Measurements from ENCODE around the gene ITGB1. TPM values are rescaled to one million over a fixed set of nuclear protein-coding genes. Genes with fewer than 3 reads are reported as not detected.
A peak's percentile ranks its signal among the peaks of the same experiment; 100 is the strongest.

ITGB1 gene
- total RNA-seq, 1 donor from 2014 or later, result 409 TPM

DNA sequence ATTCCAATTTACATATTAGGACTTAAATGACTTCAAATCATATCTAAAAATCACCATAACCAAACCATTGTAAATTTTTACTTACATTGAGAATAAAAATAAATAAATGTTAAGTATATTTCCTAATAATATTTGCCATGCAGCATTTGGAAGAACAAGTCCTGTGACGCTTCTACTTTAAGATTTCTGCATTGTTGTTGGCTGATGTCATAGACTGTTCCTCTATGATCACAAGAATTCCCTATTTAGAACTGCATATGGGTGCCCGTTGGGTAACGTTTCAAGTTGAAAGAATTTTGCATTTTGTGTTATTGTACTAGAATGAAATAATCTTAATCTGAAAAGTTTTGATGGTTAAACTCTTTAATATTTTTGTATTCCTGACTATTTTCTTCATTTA lies 5.1 kb upstream of the ITGB1 start:
- no peaks in the 10 kb centered on the region for H3K36me3 ChIP-seq
- no peaks in the 10 kb centered on the region for H3K9me3 ChIP-seq
- TF ChIP-seq, protein P1, sequence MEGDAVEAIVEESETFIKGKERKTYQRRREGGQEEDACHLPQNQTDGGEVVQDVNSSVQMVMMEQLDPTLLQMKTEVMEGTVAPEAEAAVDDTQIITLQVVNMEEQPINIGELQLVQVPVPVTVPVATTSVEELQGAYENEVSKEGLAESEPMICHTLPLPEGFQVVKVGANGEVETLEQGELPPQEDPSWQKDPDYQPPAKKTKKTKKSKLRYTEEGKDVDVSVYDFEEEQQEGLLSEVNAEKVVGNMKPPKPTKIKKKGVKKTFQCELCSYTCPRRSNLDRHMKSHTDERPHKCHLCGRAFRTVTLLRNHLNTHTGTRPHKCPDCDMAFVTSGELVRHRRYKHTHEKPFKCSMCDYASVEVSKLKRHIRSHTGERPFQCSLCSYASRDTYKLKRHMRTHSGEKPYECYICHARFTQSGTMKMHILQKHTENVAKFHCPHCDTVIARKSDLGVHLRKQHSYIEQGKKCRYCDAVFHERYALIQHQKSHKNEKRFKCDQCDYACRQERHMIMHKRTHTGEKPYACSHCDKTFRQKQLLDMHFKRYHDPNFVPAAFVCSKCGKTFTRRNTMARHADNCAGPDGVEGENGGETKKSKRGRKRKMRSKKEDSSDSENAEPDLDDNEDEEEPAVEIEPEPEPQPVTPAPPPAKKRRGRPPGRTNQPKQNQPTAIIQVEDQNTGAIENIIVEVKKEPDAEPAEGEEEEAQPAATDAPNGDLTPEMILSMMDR (IDR thresholded peaks at IDR 0.05), result no peak
- no peak overlapping the region for H3K27ac ChIP-seq
- no peak for DNase-seq
- no peak for ATAC-seq
- intact Hi-C loops (cut with DNase I), result no loop called here
- no peak overlapping the region for H3K4me3 ChIP-seq
- H3K27me3 ChIP-seq (ENCODE audit: low read depth), result no peaks in the 10 kb centered on the region
- H3K4me1 ChIP-seq, result peaks cover 45% of the 10 kb centered on the region

DNA sequence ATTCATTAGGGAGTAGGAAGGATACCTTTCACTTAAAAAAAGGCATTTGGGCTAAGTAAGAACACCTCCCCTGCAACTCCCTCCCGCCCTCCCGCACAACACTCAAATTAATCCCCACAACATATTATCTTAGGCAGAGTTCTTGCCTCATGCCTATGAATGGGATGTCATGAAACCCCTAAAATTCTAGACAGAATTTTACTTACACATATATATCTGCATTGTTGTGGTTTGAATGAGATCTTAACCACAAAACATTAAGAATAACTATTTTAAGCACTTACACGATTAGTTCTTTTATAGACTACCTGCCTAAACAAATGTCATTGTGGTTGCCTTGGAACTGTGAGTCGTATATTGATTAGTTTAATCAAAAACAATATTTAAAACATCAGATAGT lies 4.5 kb upstream of the ITGB1 start:
- peaks cover 45% of the 10 kb centered on the region for H3K4me1 ChIP-seq
- H3K9me3 ChIP-seq, result no peaks in the 10 kb centered on the region
- no peaks in the 10 kb centered on the region for H3K27me3 ChIP-seq (ENCODE audit: low read depth)
- H3K4me3 ChIP-seq, result no peak overlapping the region
- intact Hi-C loops (cut with DNase I), result no loop called here
- H3K27ac ChIP-seq, result peak overlapping the region; percentile 79
- TF ChIP-seq, protein P1 (IDR thresholded peaks at IDR 0.05), result no peak
- DNase-seq, result no peak
- H3K36me3 ChIP-seq, result no peaks in the 10 kb centered on the region
- no peak for ATAC-seq

DNA sequence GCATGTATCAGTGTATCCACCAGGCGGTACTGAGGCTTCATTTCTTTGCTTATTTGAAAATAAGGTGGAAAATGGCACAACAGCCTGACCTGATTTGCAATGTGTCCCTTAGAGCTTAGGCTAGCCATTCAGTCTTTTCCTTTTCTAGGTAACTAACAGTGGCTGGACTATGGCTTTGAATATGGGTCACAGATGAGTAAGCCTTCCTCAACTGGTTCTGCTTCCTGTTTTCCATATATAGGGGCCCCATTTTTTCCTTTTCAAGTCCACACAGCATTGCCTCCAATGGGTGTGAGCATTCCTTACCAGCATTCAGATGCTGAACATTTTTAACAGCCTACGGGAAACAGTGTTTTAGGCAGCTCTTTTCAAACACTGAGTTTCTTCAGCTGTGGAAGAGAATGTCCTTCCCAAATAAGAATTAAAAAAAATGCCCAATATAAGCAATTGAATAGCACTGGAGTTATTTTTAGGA lies 3.9 kb upstream of the ITGB1 start:
- TF ChIP-seq, protein P1 (IDR thresholded peaks at IDR 0.05), result no peak
- H3K36me3 ChIP-seq, result no peaks in the 10 kb centered on the region
- H3K4me1 ChIP-seq, result peaks cover 45% of the 10 kb centered on the region
- ATAC-seq (peak; percentile 1 to 9), DNase-seq (no peak)
- H3K4me3 ChIP-seq, result no peak overlapping the region
- no peaks in the 10 kb centered on the region for H3K9me3 ChIP-seq
- intact Hi-C loops (cut with DNase I), result no loop called here
- peak overlapping the region; percentile 79 for H3K27ac ChIP-seq
- no peaks in the 10 kb centered on the region for H3K27me3 ChIP-seq (ENCODE audit: low read depth)

DNA sequence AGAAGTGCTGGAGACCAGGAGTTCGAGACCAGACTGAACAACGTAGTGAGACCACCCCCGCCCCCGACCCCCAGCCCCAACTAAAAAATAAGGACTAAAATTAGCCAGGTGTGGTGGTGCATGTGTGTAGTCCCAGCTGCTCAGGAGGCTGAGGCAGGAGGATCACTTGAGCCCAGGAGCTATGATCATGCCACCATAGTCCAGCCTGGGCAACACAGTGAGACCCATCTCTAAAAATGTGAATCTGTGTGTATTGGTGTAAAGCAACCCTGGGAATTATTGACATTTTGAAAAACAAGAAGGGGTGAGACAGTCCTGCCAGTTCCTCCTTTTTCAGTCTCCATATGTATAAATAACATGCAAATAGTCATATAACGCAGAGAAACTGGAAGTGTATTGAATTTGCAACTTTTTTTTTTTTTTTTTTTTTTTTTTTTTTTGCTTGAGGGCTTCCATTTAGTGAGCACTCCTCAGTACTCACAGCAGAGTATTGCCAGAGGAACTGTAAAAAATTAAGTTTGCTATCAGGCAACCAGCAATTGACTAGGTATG lies 3.4 kb upstream of the ITGB1 start:
- H3K4me3 ChIP-seq, result no peak overlapping the region
- no peaks in the 10 kb centered on the region for H3K36me3 ChIP-seq
- ATAC-seq (no peak), DNase-seq (no peak)
- peaks cover 50% of the 10 kb centered on the region for H3K4me1 ChIP-seq
- intact Hi-C loops (cut with DNase I), result no loop called here
- peak overlapping the region; percentile 79 for H3K27ac ChIP-seq
- H3K9me3 ChIP-seq, result no peaks in the 10 kb centered on the region
- no peaks in the 10 kb centered on the region for H3K27me3 ChIP-seq (ENCODE audit: low read depth)
- TF ChIP-seq, protein P1 (IDR thresholded peaks at IDR 0.05), result no peak

DNA sequence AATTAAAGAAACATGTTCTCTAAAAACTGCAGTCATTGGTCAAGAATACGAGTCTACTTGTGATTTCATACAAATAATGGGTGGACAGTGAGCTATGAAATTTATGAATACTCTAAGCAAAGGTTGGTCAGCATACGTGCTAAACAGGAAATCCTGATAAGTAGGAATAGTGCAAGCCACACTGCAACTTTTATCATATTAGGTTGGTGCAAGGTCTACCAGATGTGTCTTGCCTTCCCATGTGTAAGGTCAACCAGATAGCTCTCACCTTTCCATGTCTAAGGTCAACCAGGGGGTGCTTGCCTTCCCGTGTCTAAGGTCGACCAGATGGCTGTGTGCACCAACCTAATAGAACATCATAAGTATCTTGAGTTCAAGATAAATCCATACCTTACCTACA lies 2.0 kb upstream of the ITGB1 start:
- Histone ChIP-seq H3K4me1 (peaks cover 64% of the 10 kb centered on the region), H3K4me3 (no peak overlapping the region), H3K9me3 (no peaks in the 10 kb centered on the region), H3K36me3 (no peaks in the 10 kb centered on the region), H3K27ac (no peak overlapping the region), H3K27me3 (ENCODE audit: low read depth) (no peaks in the 10 kb centered on the region)
- DNase-seq, result no peak
- TF ChIP-seq, protein P1 (IDR thresholded peaks at IDR 0.05), result no peak
- ATAC-seq, result no peak
- intact Hi-C loops (cut with DNase I), result no loop called here
